ENCODE data around the gene GSE1. TPM values are rescaled to one million over a fixed set of nuclear protein-coding genes. Genes with fewer than 3 reads are reported as not detected.

Gene GSE1
- polyA plus RNA-seq, 1 donor (not counting 4 experiments of a cell fraction or from before 2014, with no cell fraction given), result 5.0 TPM

- DNase-seq (ENCODE audit: low read depth, low spot score) (no peak), FAIRE-seq (no peak)
- Histone ChIP-seq H3K79me2 (ENCODE audit: control insufficient read depth, insufficient read depth, low read length) (no peaks in the 10 kb centered on the region), H3K9ac (ENCODE audit: control insufficient read depth, extremely low read depth, insufficient read depth, low read length) (no peak overlapping the region), H3K9me1 (ENCODE audit: control insufficient read depth, extremely low read depth, insufficient read depth, low read length) (no peaks in the 10 kb centered on the region), H3K4me3 (ENCODE audit: control insufficient read depth in 2 of 3, extremely low read depth in 1 of 3, insufficient read depth in 2 of 3, low read depth in 1 of 3, low read length in 3 of 3) (no peak overlapping the region), H3K27me3 (ENCODE audit: control insufficient read depth, extremely low read depth, insufficient read depth, low read length) (no peaks in the 10 kb centered on the region), H3K4me1 (ENCODE audit: control insufficient read depth, extremely low read depth, insufficient read depth, low read length) (peaks cover 8% of the 10 kb centered on the region), H3K36me3 (ENCODE audit: control insufficient read depth in 2 of 2, extremely low read depth in 1 of 2, insufficient read depth in 2 of 2, low read length in 2 of 2) (peaks cover 16 to 24% of the 10 kb centered on the region in 2 experiments), H3K9me3 (ENCODE audit: control insufficient read depth, low read depth, low read length) (no peaks in the 10 kb centered on the region), H4K20me1 (ENCODE audit: control insufficient read depth, extremely low read depth, insufficient read depth, low read length) (peaks cover 6% of the 10 kb centered on the region), H3K4me2 (ENCODE audit: control insufficient read depth, extremely low read depth, insufficient read depth, low read depth, low read length) (no peak overlapping the region), H3K27ac (ENCODE audit: control insufficient read depth, insufficient read depth, low read length) (no peak overlapping the region), H2AFZ (ENCODE audit: control insufficient read depth, low read length) (no peak overlapping the region)
- TF ChIP-seq CTCF (optimal IDR thresholded peaks at IDR 0.05 in 1 of 3, IDR thresholded peaks at IDR 0.05 in 1 of 3, conservative IDR thresholded peaks at IDR 0.05 in 1 of 3; ENCODE audit: extremely low read depth in 1 of 3, insufficient read depth in 2 of 3, low read length in 3 of 3) (no peak), EZH2 (IDR thresholded peaks at IDR 0.05; ENCODE audit: low read length) (no peak)
- dilution Hi-C loops (cut with MboI; ENCODE audit: extremely low pct_ligation_motif_present, low sequenced_read_pairs), result no loop called here
These were observed 90.9 kb downstream of the GSE1 start for GRCh38 chr16:85704011-85704410.

GRCh38 chr16:85704900-85705846 lies 92.1 kb downstream of the GSE1 start:
- Histone ChIP-seq H3K4me3 (ENCODE audit: control insufficient read depth in 2 of 3, extremely low read depth in 1 of 3, insufficient read depth in 2 of 3, low read depth in 1 of 3, low read length in 3 of 3) (no peak overlapping the region), H2AFZ (ENCODE audit: control insufficient read depth, low read length) (no peak overlapping the region), H3K4me1 (ENCODE audit: control insufficient read depth, extremely low read depth, insufficient read depth, low read length) (no peaks in the 10 kb centered on the region), H3K9me1 (ENCODE audit: control insufficient read depth, extremely low read depth, insufficient read depth, low read length) (no peaks in the 10 kb centered on the region), H4K20me1 (ENCODE audit: control insufficient read depth, extremely low read depth, insufficient read depth, low read length) (peaks cover 9% of the 10 kb centered on the region), H3K9me3 (ENCODE audit: control insufficient read depth, low read depth, low read length) (no peaks in the 10 kb centered on the region), H3K4me2 (ENCODE audit: control insufficient read depth, extremely low read depth, insufficient read depth, low read depth, low read length) (no peak overlapping the region), H3K9ac (ENCODE audit: control insufficient read depth, extremely low read depth, insufficient read depth, low read length) (no peak overlapping the region), H3K36me3 (ENCODE audit: control insufficient read depth in 2 of 2, extremely low read depth in 1 of 2, insufficient read depth in 2 of 2, low read length in 2 of 2) (peaks cover 18 to 24% of the 10 kb centered on the region in 2 experiments), H3K79me2 (ENCODE audit: control insufficient read depth, insufficient read depth, low read length) (no peaks in the 10 kb centered on the region), H3K27ac (ENCODE audit: control insufficient read depth, insufficient read depth, low read length) (no peak overlapping the region), H3K27me3 (ENCODE audit: control insufficient read depth, extremely low read depth, insufficient read depth, low read length) (no peaks in the 10 kb centered on the region)
- FAIRE-seq (no peak), DNase-seq (ENCODE audit: low read depth, low spot score) (no peak)
- dilution Hi-C loops (cut with MboI; ENCODE audit: extremely low pct_ligation_motif_present, low sequenced_read_pairs), result no loop called here
- no peak for TF ChIP-seq EZH2 (IDR thresholded peaks at IDR 0.05; ENCODE audit: low read length)
- no peak for TF ChIP-seq CTCF (optimal IDR thresholded peaks at IDR 0.05 in 1 of 3, IDR thresholded peaks at IDR 0.05 in 1 of 3, conservative IDR thresholded peaks at IDR 0.05 in 1 of 3; ENCODE audit: extremely low read depth in 1 of 3, insufficient read depth in 2 of 3, low read length in 3 of 3)

Measured in keratinocyte (primary cell).